Tibial nerve (tissue), 4 donors: Measurements from ENCODE around the gene PSRC1. TPM values are rescaled to one million over a fixed set of nuclear protein-coding genes. Genes with fewer than 3 reads are reported as not detected.
"Not testable (repeated sequence)": the region's sequence is repeated elsewhere in the genome, so short reads cannot be mapped to it uniquely, and the experiment has no call there.

Experiments used
- DNase-seq, 2 donors: peaks; one replicate each; pipeline ENCODE4 v3.0.0-alpha.2; 2019; ENCODE audit warnings: low spot score in 2 of 2
- H3K27ac ChIP-seq, 4 donors: fragments of 200-600 bp; sonication (generic) in 3 of 4; one replicate each; pipeline ENCODE4 v1.5.1; 2017 to 2019; ENCODE audit warnings: mild to moderate bottlenecking in 1 of 4
- H3K27me3 ChIP-seq, 2 donors: fragments of 200-600 bp; sonication (generic) in 1 of 2; one replicate each; pipeline versions ENCODE4 v1.5.1 to v1.6.0; 2017 to 2019
- H3K36me3 ChIP-seq, 3 donors: fragments of 200-600 bp; sonication (generic); one replicate each; pipeline ENCODE4 v1.5.1; 2018 to 2019
- H3K4me1 ChIP-seq, 4 donors: fragments of 200-600 bp; sonication (generic) in 3 of 4; one replicate each; pipeline ENCODE4 v1.5.1; 2017 to 2019
- H3K4me3 ChIP-seq, 4 donors: fragments of 200-600 bp; sonication (generic) in 3 of 4; one replicate each; pipeline ENCODE4 v1.5.1; 2017 to 2019; ENCODE audit warnings: mild to moderate bottlenecking in 1 of 4, moderate library complexity in 1 of 4
- H3K9me3 ChIP-seq, 4 donors: fragments of 200-600 bp; sonication (generic) in 3 of 4; one replicate each; pipeline ENCODE4 v1.5.1; 2017 to 2019
- EP300 ChIP-seq, 2 donors: sonication (generic); formaldehyde crosslinking; IDR thresholded peaks; one replicate each; pipeline ENCODE4 v1.6.1; 2017; ENCODE audit warnings: antibody characterized with exemption in 2 of 2, mild to moderate bottlenecking in 1 of 2
- POLR2A ChIP-seq, 2 donors: fragments of 450-650 bp; IDR thresholded peaks; one replicate each; pipeline ENCODE4 v1.6.1; 2017; ENCODE audit warnings: antibody characterized with exemption in 2 of 2, mild to moderate bottlenecking in 2 of 2, moderate library complexity in 2 of 2
- WGBS, 2 donors: methylation state at CpG; one replicate each; pipeline ENCODE4 v1.1.5; 2018; 5-methylcytosine and 5-hydroxymethylcytosine counted together
- total RNA-seq, 4 donors: library from RNA; depleted of rRNA; stranded (reverse); fragments of >200 nt; gene quantifications; one replicate each; pipeline ENCODE4 v1.1.0, GENCODE V29; 2016
- TF ChIP-seq, protein P1 (sequence below), 5 experiments: fragments of 200-600 bp in 3 of 5; fragments of 450-650 bp in 2 of 5; sonication (generic) in 3 of 5; IDR thresholded peaks; one replicate each; pipeline ENCODE4 v1.5.1; 2016 to 2019; ENCODE audit warnings: antibody characterized with exemption in 5 of 5, mild to moderate bottlenecking in 3 of 5, moderate library complexity in 2 of 5

The PSRC1 gene
- total RNA-seq, 4 donors from 2014 or later, result 33.0 to 62.0 (median 47.4) TPM

DNA sequence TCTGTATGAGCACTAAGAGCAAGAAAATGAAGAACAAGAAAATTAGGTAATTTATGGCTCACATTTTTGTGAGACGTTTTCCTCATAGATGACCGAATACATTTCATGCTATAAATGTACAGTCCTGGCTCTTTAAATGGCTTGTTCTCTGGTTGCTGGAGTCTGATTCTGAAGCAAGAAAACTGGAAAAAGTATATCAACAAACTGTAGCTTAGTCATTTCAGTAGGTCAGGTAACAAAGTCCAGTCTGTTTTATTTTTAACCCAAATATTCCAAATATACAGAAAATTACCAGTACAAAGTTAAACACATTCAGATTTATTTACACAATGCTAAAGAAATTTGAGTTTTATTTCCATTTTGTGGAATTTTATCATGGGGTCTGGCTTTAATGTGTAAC is 26.4 kb upstream of the PSRC1 start:
- H3K4me1 ChIP-seq, result peaks cover 0 to 33% (median 22%) of the 10 kb centered on the region in 4 donors
- 44 to 57% methylated on average over 2 of the region's 2 CpGs for WGBS, 2 donors
- H3K4me3 ChIP-seq, result no peak overlapping the region
- H3K36me3 ChIP-seq, result peaks cover 0 to 52% (median 0%) of the 10 kb centered on the region in 3 donors
- H3K27me3 ChIP-seq, result no peaks in the 10 kb centered on the region
- no peaks in the 10 kb centered on the region for H3K9me3 ChIP-seq
- DNase-seq, result no peak
- TF ChIP-seq EP300 (IDR thresholded peaks at IDR 0.05) (no peak), POLR2A (IDR thresholded peaks at IDR 0.05) (no peak)
- TF ChIP-seq, protein P1, sequence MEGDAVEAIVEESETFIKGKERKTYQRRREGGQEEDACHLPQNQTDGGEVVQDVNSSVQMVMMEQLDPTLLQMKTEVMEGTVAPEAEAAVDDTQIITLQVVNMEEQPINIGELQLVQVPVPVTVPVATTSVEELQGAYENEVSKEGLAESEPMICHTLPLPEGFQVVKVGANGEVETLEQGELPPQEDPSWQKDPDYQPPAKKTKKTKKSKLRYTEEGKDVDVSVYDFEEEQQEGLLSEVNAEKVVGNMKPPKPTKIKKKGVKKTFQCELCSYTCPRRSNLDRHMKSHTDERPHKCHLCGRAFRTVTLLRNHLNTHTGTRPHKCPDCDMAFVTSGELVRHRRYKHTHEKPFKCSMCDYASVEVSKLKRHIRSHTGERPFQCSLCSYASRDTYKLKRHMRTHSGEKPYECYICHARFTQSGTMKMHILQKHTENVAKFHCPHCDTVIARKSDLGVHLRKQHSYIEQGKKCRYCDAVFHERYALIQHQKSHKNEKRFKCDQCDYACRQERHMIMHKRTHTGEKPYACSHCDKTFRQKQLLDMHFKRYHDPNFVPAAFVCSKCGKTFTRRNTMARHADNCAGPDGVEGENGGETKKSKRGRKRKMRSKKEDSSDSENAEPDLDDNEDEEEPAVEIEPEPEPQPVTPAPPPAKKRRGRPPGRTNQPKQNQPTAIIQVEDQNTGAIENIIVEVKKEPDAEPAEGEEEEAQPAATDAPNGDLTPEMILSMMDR (IDR thresholded peaks at IDR 0.05), result no peak
- no peak overlapping the region for H3K27ac ChIP-seq

DNA sequence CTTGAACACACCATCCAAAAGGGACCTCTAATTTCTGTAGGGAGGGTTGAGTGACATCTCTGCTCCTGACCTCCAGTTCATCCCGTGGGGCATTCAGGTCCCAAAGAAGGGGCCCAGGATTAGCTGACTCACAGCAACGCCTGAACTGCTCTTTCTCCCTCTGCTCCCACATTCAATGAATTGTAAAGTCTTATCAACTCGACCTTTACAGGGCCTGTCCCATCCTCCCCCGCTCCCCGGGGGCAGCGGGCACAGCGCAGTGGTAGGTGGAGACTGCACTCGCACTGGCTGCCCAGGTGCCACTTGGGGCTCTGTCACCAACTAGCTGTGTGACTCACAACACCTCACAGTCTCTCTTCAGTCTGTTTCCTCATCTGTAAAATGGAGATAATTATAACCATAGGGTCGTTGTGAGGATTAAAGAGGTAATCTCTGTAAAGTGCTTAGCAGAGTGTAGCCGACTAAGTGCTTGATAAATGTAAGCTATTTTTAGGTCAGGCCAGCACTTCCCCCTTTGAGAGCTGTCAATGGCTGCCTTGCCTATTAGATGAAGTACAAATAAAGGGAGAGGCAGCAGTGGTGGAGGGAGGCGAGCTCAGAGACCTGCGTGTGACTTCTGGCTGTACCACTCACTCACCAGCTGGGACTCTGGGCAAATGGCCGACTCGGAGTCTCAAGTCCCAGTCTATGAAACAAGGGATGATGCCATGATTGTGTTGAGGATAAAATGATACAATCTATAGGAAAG is 24.5 kb upstream of the PSRC1 start:
- DNase-seq, result no peak
- Histone ChIP-seq H3K9me3 (no peaks in the 10 kb centered on the region), H3K4me1 (peaks cover 0 to 41% (median 24%) of the 10 kb centered on the region in 4 donors), H3K27ac (peak overlapping the region; percentile 2 to 89 (median 55)), H3K27me3 (no peaks in the 10 kb centered on the region), H3K4me3 (no peak overlapping the region), H3K36me3 (peaks cover 0 to 34% (median 0%) of the 10 kb centered on the region in 3 donors)
- 55 to 58% methylated on average over 14 of the region's 14 CpGs for WGBS, 2 donors
- no peak for TF ChIP-seq POLR2A (IDR thresholded peaks at IDR 0.05)

DNA sequence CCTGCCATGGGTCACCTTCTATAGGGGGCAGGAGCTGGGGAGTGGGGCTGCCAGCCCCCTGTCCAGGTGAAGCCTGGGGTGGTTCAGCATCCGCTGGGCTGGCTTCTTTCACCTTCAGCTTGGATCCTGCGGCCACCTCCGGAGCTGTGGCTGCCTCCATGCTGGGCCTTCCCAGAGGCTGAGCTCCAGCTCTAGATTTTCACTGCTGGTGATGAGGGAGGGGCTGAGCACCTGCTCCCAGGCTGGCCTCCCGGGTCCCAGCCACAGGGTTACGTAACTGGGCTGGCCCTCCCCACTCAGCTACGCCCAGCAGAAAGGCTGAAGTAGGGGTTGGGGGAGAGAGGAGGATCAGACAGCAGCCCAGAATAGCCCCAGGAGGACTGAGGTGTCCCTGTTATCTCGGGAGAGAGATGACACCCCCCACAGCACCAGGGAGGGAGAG is 23.9 kb upstream of the PSRC1 start, which contains the start of gene MYBPHL:
TSS of gene MYBPHL (minus strand) at position 180 of the 442 bp plus-strand sequence. CDS start at position 160, 20 bp downstream.
- Histone ChIP-seq H3K9me3 (no peaks in the 10 kb centered on the region), H3K4me1 (peaks cover 0 to 41% (median 24%) of the 10 kb centered on the region in 4 donors), H3K27me3 (no peaks in the 10 kb centered on the region), H3K36me3 (peaks cover 0 to 29% (median 0%) of the 10 kb centered on the region in 3 donors), H3K27ac (peak within 1 kb of the TSS; percentile 2 to 89 (median 74)), H3K4me3 (no peak within 1 kb of the TSS)
- TF ChIP-seq EP300 (IDR thresholded peaks at IDR 0.05) (no peak), POLR2A (IDR thresholded peaks at IDR 0.05) (no peak)
- TF ChIP-seq, protein P1 (IDR thresholded peaks at IDR 0.05), result no peak
- DNase-seq, result no peak
- 69 to 73% methylated on average over 5 to 6 of the region's 7 CpGs for WGBS, 2 donors

DNA sequence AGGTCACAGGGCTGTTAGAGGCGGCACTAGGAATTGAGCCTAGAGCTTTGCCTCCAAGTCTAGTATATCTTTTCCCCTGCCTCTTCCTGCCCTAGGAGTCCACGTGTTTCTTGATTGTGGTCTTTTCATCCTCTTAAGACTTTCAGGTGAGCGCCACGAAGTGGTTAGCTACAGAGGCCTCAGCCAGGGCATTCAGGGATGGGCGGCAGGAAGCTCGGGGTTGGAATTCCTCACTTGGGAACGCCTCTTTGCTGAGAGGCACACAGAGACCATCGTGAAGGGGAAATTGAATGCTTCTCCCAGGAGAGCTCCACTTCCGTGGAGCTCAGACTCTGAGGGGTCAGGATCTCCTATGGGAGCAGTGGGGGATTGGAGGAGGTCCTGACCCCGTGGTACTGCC is 23.0 kb upstream of the PSRC1 start:
- H3K36me3 ChIP-seq, result peaks cover 0 to 20% (median 0%) of the 10 kb centered on the region in 3 donors
- H3K9me3 ChIP-seq, H3K4me3 ChIP-seq, DNase-seq, H3K27me3 ChIP-seq: not testable (repeated sequence)
- 40 to 45% methylated on average over 10 of the region's 10 CpGs for WGBS, 2 donors
- H3K27ac ChIP-seq, result peak overlapping the region; percentile 2 to 89 (median 74)
- H3K4me1 ChIP-seq, result peaks cover 0 to 41% (median 24%) of the 10 kb centered on the region in 4 donors

DNA sequence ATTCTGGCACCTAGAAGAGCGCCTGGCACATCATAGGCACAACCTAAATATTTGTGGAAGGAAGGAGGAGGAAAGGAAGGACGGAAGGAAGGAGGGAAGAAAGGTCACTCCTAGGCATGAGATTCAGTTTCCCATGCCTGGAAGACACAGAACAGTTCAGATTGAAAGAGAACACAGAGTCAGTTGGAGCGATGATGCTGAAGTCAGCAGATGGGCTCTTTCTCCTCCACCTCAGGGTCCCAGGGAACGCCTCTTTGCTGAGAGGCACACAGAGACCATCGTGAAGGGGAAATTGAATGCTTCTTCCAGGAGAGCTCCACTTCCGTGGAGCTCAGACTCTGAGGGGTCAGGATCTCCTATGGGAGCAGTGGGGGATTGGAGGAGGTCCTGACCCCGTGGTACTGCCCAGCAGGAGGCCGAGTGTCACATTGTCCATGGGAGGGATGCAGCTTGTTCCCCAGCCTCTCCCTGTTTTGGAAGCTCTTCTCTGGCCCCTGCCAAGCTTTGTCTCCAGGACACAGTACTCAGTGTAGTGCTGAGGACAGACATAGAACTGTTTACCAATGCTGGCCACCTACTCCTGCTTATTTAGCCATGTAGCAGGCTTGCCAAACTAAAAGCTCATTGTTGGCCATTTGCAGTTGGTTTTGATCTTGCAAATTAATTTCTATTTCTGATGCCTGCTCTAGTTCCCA is 21.4 kb upstream of the PSRC1 start:
- H3K4me3 ChIP-seq, result no peak overlapping the region
- peaks cover 0 to 6% (median 0%) of the 10 kb centered on the region in 3 donors for H3K36me3 ChIP-seq
- H3K9me3 ChIP-seq, result no peaks in the 10 kb centered on the region
- peak overlapping the region; percentile 49 to 89 (median 74) for H3K27ac ChIP-seq
- H3K27me3 ChIP-seq, result no peaks in the 10 kb centered on the region
- H3K4me1 ChIP-seq, result peaks cover 0 to 55% (median 36%) of the 10 kb centered on the region in 4 donors
- WGBS, 2 donors, result 38 to 46% methylated on average over 7 to 8 of the region's 8 CpGs
- peak in 1 of 2 donors; percentile 78 for TF ChIP-seq EP300 (IDR thresholded peaks at IDR 0.05)
- peak in 1 of 2 donors; percentile 20 for TF ChIP-seq POLR2A (IDR thresholded peaks at IDR 0.05)
- TF ChIP-seq, protein P1 (IDR thresholded peaks at IDR 0.05), result peak in 1 of 5 experiments; percentile 20
- peak; percentile 36 for DNase-seq
